ENCODE measurements around the gene ITGB1BP1.
A peak's percentile ranks its signal among the peaks of the same experiment; 100 is the strongest.

The ITGB1BP1 gene

DNA sequence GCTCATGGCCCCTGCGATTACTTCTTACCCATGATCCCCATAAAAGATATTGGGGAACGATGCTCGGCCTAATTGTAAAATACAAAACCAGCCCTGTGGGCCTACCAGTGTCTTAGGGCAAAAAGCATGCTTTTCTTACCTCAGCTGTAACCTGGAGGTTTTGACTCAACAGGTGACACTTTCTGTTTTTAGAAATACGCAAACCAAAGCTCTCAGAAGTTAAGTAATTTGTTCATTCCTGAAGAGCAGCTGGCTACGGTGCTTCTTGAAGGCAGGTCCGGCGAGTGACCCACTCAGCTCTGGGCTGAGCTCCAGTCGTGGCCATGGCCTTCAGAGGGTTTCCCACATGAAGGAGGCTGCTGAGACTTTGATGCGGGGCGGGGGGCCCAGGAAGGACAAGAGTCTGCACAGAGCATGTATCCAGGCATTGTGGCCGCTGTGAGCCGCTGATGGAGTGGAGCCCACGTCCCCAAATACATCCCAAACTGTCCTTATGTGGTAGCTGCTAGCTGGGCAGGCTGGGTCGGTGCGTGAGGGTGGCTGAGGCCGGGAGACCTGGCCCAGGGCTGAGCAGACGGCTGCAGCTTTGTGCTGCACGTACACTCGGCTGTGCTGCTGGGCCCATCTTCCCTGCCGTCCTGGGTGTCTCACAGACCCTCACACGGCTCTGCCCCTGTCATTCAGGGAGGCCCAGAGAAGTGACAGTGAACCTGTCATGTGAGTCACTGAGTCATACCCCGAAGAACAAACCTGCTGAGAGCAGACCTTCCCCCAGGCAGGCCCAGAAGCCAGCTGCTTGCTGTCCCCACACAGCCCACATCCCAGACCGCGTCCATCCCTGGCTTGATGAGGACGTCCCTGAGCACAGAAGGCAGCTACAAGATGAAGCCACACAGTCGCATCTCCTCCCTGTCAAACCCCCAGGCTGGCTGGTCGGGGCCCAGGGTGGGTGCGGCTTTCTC is 34.1 kb downstream of the ITGB1BP1 start:
- Histone ChIP-seq H3K9me3 (ENCODE audit: control insufficient read depth, insufficient read depth, low read length) (no peaks in the 10 kb centered on the region), H3K36me3 (ENCODE audit: control insufficient read depth, insufficient read depth, low read length) (peaks cover 10% of the 10 kb centered on the region; the same call in 1 of the 2 replicates), H3K4me3 (ENCODE audit: low read depth, low read length) (no peak overlapping the region), H3K9ac (ENCODE audit: low read depth, low read length) (no peak overlapping the region), H3K27me3 (ENCODE audit: control insufficient read depth, insufficient read depth, low read length) (no peaks in the 10 kb centered on the region), H3K27ac (ENCODE audit: low read depth, low read length) (no peak overlapping the region), H3K4me1 (ENCODE audit: control insufficient read depth, insufficient read depth, low read length) (peaks cover 8% of the 10 kb centered on the region)

GRCh38 chr2:9388199-9388681 is 35.1 kb downstream of the ITGB1BP1 start:
- no peak overlapping the region for H3K27ac ChIP-seq (ENCODE audit: low read depth, low read length)
- no peak overlapping the region for H3K4me3 ChIP-seq (ENCODE audit: low read depth, low read length)
- no peaks in the 10 kb centered on the region for H3K27me3 ChIP-seq (ENCODE audit: control insufficient read depth, insufficient read depth, low read length)
- peaks cover 10% of the 10 kb centered on the region; the same call in 1 of the 2 replicates for H3K36me3 ChIP-seq (ENCODE audit: control insufficient read depth, insufficient read depth, low read length)
- H3K4me1 ChIP-seq (ENCODE audit: control insufficient read depth, insufficient read depth, low read length), result peaks cover 7% of the 10 kb centered on the region
- H3K9ac ChIP-seq (ENCODE audit: low read depth, low read length), result no peak overlapping the region
- no peaks in the 10 kb centered on the region for H3K9me3 ChIP-seq (ENCODE audit: control insufficient read depth, insufficient read depth, low read length)

DNA sequence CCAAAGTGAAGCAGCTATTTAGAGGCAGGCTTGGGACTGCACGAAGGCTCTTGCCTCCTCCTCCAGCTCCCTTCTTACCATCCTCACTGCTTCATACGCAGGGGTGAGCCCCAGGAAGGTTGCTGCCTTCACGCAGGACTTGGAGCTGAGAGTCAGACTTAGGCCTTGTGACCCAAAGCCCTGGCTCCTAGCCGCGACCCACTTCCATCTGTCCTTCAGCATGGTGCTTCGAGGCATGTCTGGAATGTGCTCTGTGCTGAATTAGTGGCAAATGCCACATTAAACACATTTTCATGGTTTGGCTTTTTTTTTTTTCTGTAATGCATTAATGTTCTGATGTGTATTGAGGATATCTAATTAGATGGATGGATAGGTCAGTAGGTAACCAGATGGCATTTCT is 37.5 kb downstream of the ITGB1BP1 start:
- Histone ChIP-seq H3K36me3 (ENCODE audit: control insufficient read depth, insufficient read depth, low read length) (peaks cover 14% of the 10 kb centered on the region; the same call in 1 of the 2 replicates), H3K27me3 (ENCODE audit: control insufficient read depth, insufficient read depth, low read length) (no peaks in the 10 kb centered on the region), H3K4me1 (ENCODE audit: control insufficient read depth, insufficient read depth, low read length) (no peaks in the 10 kb centered on the region), H3K9me3 (ENCODE audit: control insufficient read depth, insufficient read depth, low read length) (no peaks in the 10 kb centered on the region), H3K27ac (ENCODE audit: low read depth, low read length) (no peak overlapping the region), H3K4me3 (ENCODE audit: low read depth, low read length) (no peak overlapping the region), H3K9ac (ENCODE audit: low read depth, low read length) (no peak overlapping the region)

GRCh38 chr2:9384521-9384920 is 38.8 kb downstream of the ITGB1BP1 start:
- H3K27me3 ChIP-seq (ENCODE audit: control insufficient read depth, insufficient read depth, low read length), result no peaks in the 10 kb centered on the region
- H3K4me1 ChIP-seq (ENCODE audit: control insufficient read depth, insufficient read depth, low read length), result no peaks in the 10 kb centered on the region
- H3K9me3 ChIP-seq (ENCODE audit: control insufficient read depth, insufficient read depth, low read length), result no peaks in the 10 kb centered on the region
- H3K27ac ChIP-seq (ENCODE audit: low read depth, low read length), result no peak overlapping the region
- H3K36me3 ChIP-seq (ENCODE audit: control insufficient read depth, insufficient read depth, low read length), result peaks cover 18% of the 10 kb centered on the region; the same call in 1 of the 2 replicates
- H3K9ac ChIP-seq (ENCODE audit: low read depth, low read length), result no peak overlapping the region
- H3K4me3 ChIP-seq (ENCODE audit: low read depth, low read length), result no peak overlapping the region

- Histone ChIP-seq H3K9ac (ENCODE audit: low read depth, low read length) (no peak overlapping the region), H3K4me3 (ENCODE audit: low read depth, low read length) (no peak overlapping the region), H3K36me3 (ENCODE audit: control insufficient read depth, insufficient read depth, low read length) (peaks cover 13% of the 10 kb centered on the region; the same call in 1 of the 2 replicates), H3K9me3 (ENCODE audit: control insufficient read depth, insufficient read depth, low read length) (no peaks in the 10 kb centered on the region), H3K27me3 (ENCODE audit: control insufficient read depth, insufficient read depth, low read length) (no peaks in the 10 kb centered on the region), H3K27ac (ENCODE audit: low read depth, low read length) (no peak overlapping the region), H3K4me1 (ENCODE audit: control insufficient read depth, insufficient read depth, low read length) (peaks cover 5% of the 10 kb centered on the region)
These were observed 40.6 kb downstream of the ITGB1BP1 start for GRCh38 chr2:9382604-9383235.

GRCh38 chr2:9380702-9381628 is 42.4 kb downstream of the ITGB1BP1 start:
- Histone ChIP-seq H3K4me3 (ENCODE audit: low read depth, low read length) (no peak overlapping the region), H3K36me3 (ENCODE audit: control insufficient read depth, insufficient read depth, low read length) (peaks cover 13% of the 10 kb centered on the region; the same call in 1 of the 2 replicates), H3K9me3 (ENCODE audit: control insufficient read depth, insufficient read depth, low read length) (no peaks in the 10 kb centered on the region), H3K27ac (ENCODE audit: low read depth, low read length) (peak overlapping the region; percentile 62), H3K27me3 (ENCODE audit: control insufficient read depth, insufficient read depth, low read length) (no peaks in the 10 kb centered on the region), H3K4me1 (ENCODE audit: control insufficient read depth, insufficient read depth, low read length) (peaks cover 8% of the 10 kb centered on the region), H3K9ac (ENCODE audit: low read depth, low read length) (no peak overlapping the region)

- H3K9me3 ChIP-seq (ENCODE audit: control insufficient read depth, insufficient read depth, low read length), result no peaks in the 10 kb centered on the region
- peaks cover 8% of the 10 kb centered on the region for H3K4me1 ChIP-seq (ENCODE audit: control insufficient read depth, insufficient read depth, low read length)
- no peak overlapping the region for H3K27ac ChIP-seq (ENCODE audit: low read depth, low read length)
- H3K9ac ChIP-seq (ENCODE audit: low read depth, low read length), result no peak overlapping the region
- no peaks in the 10 kb centered on the region for H3K27me3 ChIP-seq (ENCODE audit: control insufficient read depth, insufficient read depth, low read length)
- peaks cover 9% of the 10 kb centered on the region; the same call in 1 of the 2 replicates for H3K36me3 ChIP-seq (ENCODE audit: control insufficient read depth, insufficient read depth, low read length)
- no peak overlapping the region for H3K4me3 ChIP-seq (ENCODE audit: low read depth, low read length)
These were observed 44.0 kb downstream of the ITGB1BP1 start for GRCh38 chr2:9379391-9379755.

GRCh38 chr2:9378433-9379390 is 44.6 kb downstream of the ITGB1BP1 start:
- Histone ChIP-seq H3K27ac (ENCODE audit: low read depth, low read length) (peak overlapping the region; percentile 63), H3K9me3 (ENCODE audit: control insufficient read depth, insufficient read depth, low read length) (no peaks in the 10 kb centered on the region), H3K4me1 (ENCODE audit: control insufficient read depth, insufficient read depth, low read length) (peaks cover 8% of the 10 kb centered on the region), H3K4me3 (ENCODE audit: low read depth, low read length) (no peak overlapping the region), H3K9ac (ENCODE audit: low read depth, low read length) (no peak overlapping the region), H3K27me3 (ENCODE audit: control insufficient read depth, insufficient read depth, low read length) (no peaks in the 10 kb centered on the region), H3K36me3 (ENCODE audit: control insufficient read depth, insufficient read depth, low read length) (peaks cover 9% of the 10 kb centered on the region; the same call in 1 of the 2 replicates)

DNA sequence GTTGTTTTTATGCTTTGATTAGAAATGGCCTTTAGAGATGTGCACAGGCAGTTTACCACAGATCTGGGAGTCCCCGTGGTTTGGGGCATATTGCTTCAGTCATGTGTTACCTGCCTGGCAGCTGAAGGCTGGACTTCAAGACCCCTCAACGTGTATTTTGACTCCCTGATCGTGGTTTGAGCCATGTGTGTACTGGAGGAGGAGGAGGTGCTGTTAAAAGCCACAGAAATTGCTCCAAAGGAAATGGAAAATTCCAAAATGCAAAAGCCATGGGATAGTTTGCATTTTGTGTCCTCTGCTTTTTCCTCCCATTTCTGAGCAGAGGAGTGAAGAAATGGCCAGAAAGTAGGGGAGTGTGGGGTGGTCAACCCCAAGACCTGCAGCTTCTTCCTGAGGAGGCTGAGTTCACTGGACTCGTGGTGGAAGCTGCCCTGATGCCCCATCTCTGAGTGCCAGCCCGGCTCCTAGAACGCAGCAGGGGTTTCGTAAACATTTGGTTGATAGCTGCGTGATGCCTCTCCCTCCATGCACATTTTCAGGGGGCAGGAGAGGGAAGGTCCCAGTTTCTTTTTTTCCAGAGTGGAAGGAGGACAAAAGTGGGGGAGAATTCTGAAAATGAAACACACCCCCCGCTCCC is 45.7 kb downstream of the ITGB1BP1 start:
- Histone ChIP-seq H3K36me3 (ENCODE audit: control insufficient read depth, insufficient read depth, low read length) (peaks cover 9% of the 10 kb centered on the region; the same call in 1 of the 2 replicates), H3K9ac (ENCODE audit: low read depth, low read length) (no peak overlapping the region), H3K4me3 (ENCODE audit: low read depth, low read length) (no peak overlapping the region), H3K4me1 (ENCODE audit: control insufficient read depth, insufficient read depth, low read length) (peaks cover 8% of the 10 kb centered on the region), H3K27me3 (ENCODE audit: control insufficient read depth, insufficient read depth, low read length) (no peaks in the 10 kb centered on the region), H3K9me3 (ENCODE audit: control insufficient read depth, insufficient read depth, low read length) (no peaks in the 10 kb centered on the region), H3K27ac (ENCODE audit: low read depth, low read length) (no peak overlapping the region)

Data from HUES48 (cell line).